GM12874 (cell line): ENCODE data around the gene SLC26A11.

Experiments used
- CTCF ChIP-seq: IDR thresholded peaks from 2 replicates; pipeline ENCODE4 v1.5.1; 2011; ENCODE audit warnings: low read depth, mild to moderate bottlenecking, control low read depth, low read length, moderate library complexity; ENCODE audit not compliant: insufficient read depth

The SLC26A11 gene

GRCh38 chr17:80196652-80197051 is 23.6 kb upstream of the SLC26A11 start:
- TF ChIP-seq CTCF = no peak

GRCh38 chr17:80198144-80198661 is 22.0 kb upstream of the SLC26A11 start:
- no peak for TF ChIP-seq CTCF

GRCh38 chr17:80201446-80201845 is 18.8 kb upstream of the SLC26A11 start:
- TF ChIP-seq CTCF = no peak

GRCh38 chr17:80202197-80202596 is 18.0 kb upstream of the SLC26A11 start:
- TF ChIP-seq CTCF = no peak

- TF ChIP-seq CTCF = no peak
Observed at GRCh38 chr17:80203471-80203963, 16.7 kb upstream of the SLC26A11 start.

GRCh38 chr17:80204626-80205468 is 15.4 kb upstream of the SLC26A11 start:
- no peak for TF ChIP-seq CTCF

GRCh38 chr17:80205811-80206210 is 14.4 kb upstream of the SLC26A11 start:
- TF ChIP-seq CTCF = no peak
